Mesenchymal stem cell (in vitro differentiated cells and primary cell): ENCODE measurements around the gene NCAPH2.
A peak's percentile ranks its signal among the peaks of the same experiment; 100 is the strongest.

ENCODE experiments used
- DNase-seq: peaks from one replicate; pipeline ENCODE4 v3.0.0-alpha.2; 2013
- H2AFZ ChIP-seq: one replicate; pipeline ENCODE4 v1.6.1; 2013; ENCODE audit warnings: low read depth, mild to moderate bottlenecking, control low read depth, inconsistent platforms, low read length, moderate library complexity
- H2AK5ac ChIP-seq: 2 replicates; pipeline ENCODE4 v1.6.1; 2013; ENCODE audit warnings: low read length, moderate library complexity, mild to moderate bottlenecking, inconsistent platforms; ENCODE audit not compliant: severe bottlenecking
- H2BK120ac ChIP-seq: one replicate; pipeline ENCODE4 v1.6.1; 2013; ENCODE audit warnings: low read depth, mild to moderate bottlenecking, inconsistent platforms, low read length, moderate library complexity
- H2BK12ac ChIP-seq, 2 experiments: one replicate each; pipeline ENCODE4 v1.6.1; 2013; ENCODE audit warnings: inconsistent platforms in 2 of 2, low read length in 2 of 2, mild to moderate bottlenecking in 2 of 2, moderate library complexity in 2 of 2, control low read depth in 1 of 2
- H2BK15ac ChIP-seq: one replicate; pipeline ENCODE4 v1.6.1; 2013; ENCODE audit warnings: mild to moderate bottlenecking, low read depth, inconsistent platforms; ENCODE audit not compliant: poor library complexity, severe bottlenecking
- H2BK5ac ChIP-seq: 2 replicates; pipeline ENCODE4 v1.6.1; 2013; ENCODE audit warnings: low read depth, mild to moderate bottlenecking, low read length, control low read depth, inconsistent platforms; ENCODE audit not compliant: poor library complexity, severe bottlenecking
- H3K14ac ChIP-seq, 2 experiments: one replicate each; pipeline ENCODE4 v1.6.1; 2013; ENCODE audit warnings: inconsistent platforms in 2 of 2, low read length in 2 of 2, control low read depth in 1 of 2, mild to moderate bottlenecking in 1 of 2, moderate library complexity in 1 of 2
- H3K18ac ChIP-seq, 2 experiments: one replicate each; pipeline ENCODE4 v1.6.1; 2013; ENCODE audit warnings: inconsistent platforms in 2 of 2, low read length in 2 of 2, control low read depth in 1 of 2, low read depth in 1 of 2, mild to moderate bottlenecking in 1 of 2
- H3K23ac ChIP-seq, 2 experiments: one replicate each; pipeline ENCODE4 v1.6.1; 2013; ENCODE audit warnings: inconsistent platforms in 2 of 2, low read length in 2 of 2, mild to moderate bottlenecking in 2 of 2, moderate library complexity in 2 of 2, control low read depth in 1 of 2
- H3K27ac ChIP-seq: 2 replicates; pipeline ENCODE4 v1.5.1; 2013; ENCODE audit warnings: mild to moderate bottlenecking, moderate library complexity, low read length, control low read depth, inconsistent platforms; ENCODE audit not compliant: poor library complexity, severe bottlenecking
- H3K27me3 ChIP-seq, 2 experiments: 2 replicates each; pipeline versions ENCODE4 v1.6.1 to v1.7.0; 2013; ENCODE audit warnings: low read length in 2 of 2, mild to moderate bottlenecking in 2 of 2, moderate library complexity in 2 of 2, control low read depth in 1 of 2, inconsistent platforms in 1 of 2; ENCODE audit not compliant: control insufficient read depth in 1 of 2, insufficient read depth in 1 of 2
- H3K36me3 ChIP-seq, 2 experiments: 2 replicates each; pipeline versions ENCODE4 v1.6.1 to v1.7.0; 2013; ENCODE audit warnings: low read length in 2 of 2, control low read depth in 1 of 2, inconsistent platforms in 1 of 2, low read depth in 1 of 2, mild to moderate bottlenecking in 1 of 2; ENCODE audit not compliant: insufficient read depth in 2 of 2, control insufficient read depth in 1 of 2
- H3K4ac ChIP-seq, 2 experiments: one replicate each; pipeline ENCODE4 v1.6.1; 2013; ENCODE audit warnings: inconsistent platforms in 2 of 2, low read length in 2 of 2, mild to moderate bottlenecking in 2 of 2, moderate library complexity in 2 of 2, control low read depth in 1 of 2, low read depth in 1 of 2
- H3K4me1 ChIP-seq: 2 replicates; pipeline ENCODE4 v1.6.1; 2013; ENCODE audit warnings: low read depth, low read length, control low read depth; ENCODE audit not compliant: control insufficient read depth, insufficient read depth
- H3K4me2 ChIP-seq: 2 replicates; pipeline ENCODE4 v1.6.1; 2013; ENCODE audit warnings: low read length, mild to moderate bottlenecking, inconsistent platforms; ENCODE audit not compliant: poor library complexity, severe bottlenecking
- H3K4me3 ChIP-seq, 2 experiments: 2 replicates each; pipeline versions ENCODE4 v1.5.1 to v1.7.0; 2013; ENCODE audit warnings: low read length in 2 of 2, mild to moderate bottlenecking in 2 of 2, control low read depth in 1 of 2, low read depth in 1 of 2; ENCODE audit not compliant: insufficient read depth in 1 of 2
- H3K79me1 ChIP-seq: replicated peaks from 2 replicates; pipeline ENCODE4 v1.6.1; 2013; ENCODE audit warnings: mild to moderate bottlenecking, control low read depth, low read length, inconsistent platforms; ENCODE audit not compliant: poor library complexity, severe bottlenecking
- H3K9ac ChIP-seq: 2 replicates; pipeline ENCODE4 v1.7.0; 2013; ENCODE audit warnings: mild to moderate bottlenecking, low read length, moderate library complexity
- H3K9me3 ChIP-seq: 2 replicates; pipeline ENCODE4 v1.7.0; 2013; ENCODE audit warnings: mild to moderate bottlenecking, low read length; ENCODE audit not compliant: control insufficient read depth
- H4K8ac ChIP-seq: one replicate; pipeline ENCODE4 v1.6.1; 2013; ENCODE audit warnings: inconsistent platforms, mild to moderate bottlenecking, low read length, moderate library complexity
- H4K91ac ChIP-seq: one replicate; pipeline ENCODE4 v1.6.1; 2013; ENCODE audit warnings: mild to moderate bottlenecking, low read length, inconsistent platforms
- whole genome bisulfite sequencing: methylation state at CpG from one replicate; pipeline ENCODE4 v1.1.7; 2013; ENCODE audit warnings: mixed read lengths; 5-methylcytosine and 5-hydroxymethylcytosine counted together

Gene NCAPH2

GRCh38 chr22:50486561-50487289 lies 21.3 kb upstream of the NCAPH2 start, which contains the start of gene MIOX:
Gene MIOX (plus strand): TSS chr22:50486859. CDS start chr22:50486898, 39 bp downstream.
- H3K18ac ChIP-seq: no peak within 1 kb of the TSS
- H3K4ac ChIP-seq: no peak within 1 kb of the TSS
- no peaks in the 10 kb centered on the region for H3K79me1 ChIP-seq
- H2AFZ ChIP-seq: no peak within 1 kb of the TSS
- peaks cover 37% of the 10 kb centered on the region for H3K4me1 ChIP-seq
- peak within 1 kb of the TSS; percentile 41 for H4K8ac ChIP-seq
- H2AK5ac ChIP-seq: peak within 1 kb of the TSS; percentile 61
- H3K27ac ChIP-seq: no peak within 1 kb of the TSS
- peaks cover 0 to 14% of the 10 kb centered on the region in 2 experiments for H3K36me3 ChIP-seq
- H3K27me3 ChIP-seq: peaks cover 7 to 68% of the 10 kb centered on the region in 2 experiments
- no peak within 1 kb of the TSS for H2BK120ac ChIP-seq
- no peaks in the 10 kb centered on the region for H3K9me3 ChIP-seq
- H2BK15ac ChIP-seq: no peak within 1 kb of the TSS
- 68% methylated on average over 22 of the region's 23 CpGs for WGBS
- H3K23ac ChIP-seq: no peak within 1 kb of the TSS
- peak within 1 kb of the TSS in 1 of 2 experiments; percentile 26 for H3K14ac ChIP-seq
- H2BK12ac ChIP-seq: no peak within 1 kb of the TSS
- peak within 1 kb of the TSS in 1 of 2 experiments; percentile 14 for H3K4me3 ChIP-seq
- H2BK5ac ChIP-seq: no peak within 1 kb of the TSS
- H3K4me2 ChIP-seq: peak within 1 kb of the TSS; percentile 55
- H3K9ac ChIP-seq: no peak within 1 kb of the TSS
- H4K91ac ChIP-seq: no peak within 1 kb of the TSS
- no peak for DNase-seq

- 91% methylated on average over 23 of the region's 23 CpGs for WGBS
- no peak overlapping the region for H4K91ac ChIP-seq
Observed at GRCh38 chr22:50487290-50488005, 20.6 kb upstream of the NCAPH2 start.

GRCh38 chr22:50488006-50488677 lies 19.9 kb upstream of the NCAPH2 start:
- Histone ChIP-seq H2BK15ac (no peak overlapping the region), H3K27ac (no peak overlapping the region), H2BK12ac (no peak overlapping the region), H4K8ac (no peak overlapping the region), H3K27me3 (peaks cover 0 to 54% of the 10 kb centered on the region in 2 experiments), H3K23ac (no peak overlapping the region), H3K18ac (no peak overlapping the region), H3K36me3 (peaks cover 0 to 7% of the 10 kb centered on the region in 2 experiments), H3K4ac (no peak overlapping the region), H3K14ac (no peak overlapping the region), H3K4me2 (no peak overlapping the region), H3K4me3 (no peak overlapping the region), H2BK120ac (no peak overlapping the region), H3K9ac (no peak overlapping the region), H2AFZ (no peak overlapping the region), H4K91ac (no peak overlapping the region), H2AK5ac (no peak overlapping the region), H3K79me1 (no peaks in the 10 kb centered on the region), H3K4me1 (peaks cover 30% of the 10 kb centered on the region), H3K9me3 (no peaks in the 10 kb centered on the region), H2BK5ac (no peak overlapping the region)
- 88% methylated on average over 9 of the region's 18 CpGs for WGBS
- no peak for DNase-seq

More at GRCh38 chr22:50487290-50488005, 20.6 kb upstream of the NCAPH2 start:
- Histone ChIP-seq H2BK12ac (no peak overlapping the region), H3K14ac (peak overlapping the region in 1 of 2 experiments; percentile 23), H3K27me3 (peaks cover 0 to 61% of the 10 kb centered on the region in 2 experiments), H3K27ac (no peak overlapping the region), H4K8ac (peak overlapping the region; percentile 41), H2BK15ac (no peak overlapping the region), H2AFZ (no peak overlapping the region), H3K79me1 (no peaks in the 10 kb centered on the region), H3K23ac (no peak overlapping the region), H3K4ac (no peak overlapping the region), H3K4me2 (no peak overlapping the region), H3K18ac (no peak overlapping the region), H3K9me3 (no peaks in the 10 kb centered on the region), H2BK120ac (no peak overlapping the region), H3K9ac (no peak overlapping the region), H3K4me3 (no peak overlapping the region), H3K4me1 (peaks cover 30% of the 10 kb centered on the region), H3K36me3 (peaks cover 0 to 13% of the 10 kb centered on the region in 2 experiments), H2BK5ac (no peak overlapping the region), H2AK5ac (peak overlapping the region; percentile 61)
- DNase-seq: no peak

GRCh38 chr22:50488886-50489285 lies 19.1 kb upstream of the NCAPH2 start:
- DNase-seq: no peak
- H2AFZ ChIP-seq: no peak overlapping the region
- no peak overlapping the region for H3K27ac ChIP-seq
- H3K27me3 ChIP-seq: peaks cover 0 to 46% of the 10 kb centered on the region in 2 experiments
- no peak overlapping the region for H3K4ac ChIP-seq
- no peak overlapping the region for H4K8ac ChIP-seq
- H2BK12ac ChIP-seq: no peak overlapping the region
- WGBS: 81% methylated on average over 18 of the region's 19 CpGs
- H3K9ac ChIP-seq: no peak overlapping the region
- peaks cover 28% of the 10 kb centered on the region for H3K4me1 ChIP-seq
- H2BK120ac ChIP-seq: no peak overlapping the region
- no peak overlapping the region for H2BK15ac ChIP-seq
- H3K36me3 ChIP-seq: peaks cover 0 to 4% of the 10 kb centered on the region in 2 experiments
- H2BK5ac ChIP-seq: no peak overlapping the region
- H2AK5ac ChIP-seq: no peak overlapping the region
- H3K4me2 ChIP-seq: no peak overlapping the region
- H3K79me1 ChIP-seq: no peaks in the 10 kb centered on the region
- no peak overlapping the region for H3K23ac ChIP-seq
- H3K9me3 ChIP-seq: no peaks in the 10 kb centered on the region
- H3K18ac ChIP-seq: no peak overlapping the region
- H4K91ac ChIP-seq: no peak overlapping the region
- no peak overlapping the region for H3K4me3 ChIP-seq
- no peak overlapping the region for H3K14ac ChIP-seq
